Measurements from ENCODE around the gene MAGED2.

DNA sequence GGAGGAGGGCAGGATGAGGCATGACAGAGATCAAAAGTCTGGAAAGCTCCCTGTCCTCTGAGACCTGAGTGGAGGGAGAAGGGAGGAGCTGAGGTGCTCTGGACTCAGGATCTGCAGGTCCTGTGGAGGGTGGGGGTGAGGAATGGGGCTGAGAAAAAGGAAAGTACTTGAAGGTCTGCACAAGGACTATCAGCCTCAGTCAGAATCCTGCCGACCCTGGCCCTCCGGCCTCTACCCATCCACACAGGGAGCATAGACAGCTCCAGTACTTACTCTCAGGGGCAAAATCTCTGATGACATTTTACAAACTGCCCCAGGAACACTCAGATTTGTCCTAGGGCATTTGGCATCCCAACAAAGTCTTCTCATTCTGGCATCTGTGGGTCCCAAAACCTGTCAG, 8.5 kb upstream of the MAGED2 start:
- TF ChIP-seq POLR2A (IDR thresholded peaks at IDR 0.05), result no peak
- no peak for TF ChIP-seq CTCF (IDR thresholded peaks at IDR 0.05)
